ENCODE data around the gene AHCY. TPM values are rescaled to one million over a fixed set of nuclear protein-coding genes. Genes with fewer than 3 reads are reported as not detected.

AHCY gene
- total RNA-seq, 6 donors from 2014 or later, result 41.9 to 76.8 (median 58.6) TPM

DNA sequence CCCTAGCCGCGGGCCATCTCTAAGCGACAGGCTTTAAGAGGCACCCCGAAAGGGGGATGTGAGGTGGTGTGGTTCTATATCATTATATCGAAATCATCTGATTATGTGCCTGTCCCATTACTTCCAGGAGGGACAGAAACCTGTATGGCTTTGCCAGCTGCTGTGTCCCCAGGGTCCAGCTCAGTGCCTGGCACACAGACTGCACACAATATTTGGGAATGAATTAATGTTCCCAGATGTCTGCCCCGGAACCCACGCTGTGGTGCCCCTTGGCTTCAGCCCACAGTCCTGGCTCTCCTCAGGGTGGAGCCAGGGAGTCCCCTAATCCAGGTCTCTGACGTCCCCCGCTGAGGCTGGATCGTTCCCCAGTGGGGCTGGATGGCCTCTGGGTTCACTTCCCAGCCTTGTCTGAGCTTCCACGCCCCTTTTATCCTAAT is 8.9 kb upstream of the AHCY start:
- Histone ChIP-seq H3K4me3 (peak overlapping the region in 1 of 4 donors; percentile 0), H3K27me3 (peaks cover 0 to 13% (median 5%) of the 10 kb centered on the region in 4 donors), H3K36me3 (no peaks in the 10 kb centered on the region), H3K27ac (no peak overlapping the region), H3K4me1 (peaks cover 10 to 20% (median 19%) of the 10 kb centered on the region in 4 donors), H3K9me3 (no peaks in the 10 kb centered on the region)
- ATAC-seq (ENCODE audit: low FRiP score in 2 of 2), result peak in 1 of 2 donors; percentile 27
- TF ChIP-seq, protein P1, sequence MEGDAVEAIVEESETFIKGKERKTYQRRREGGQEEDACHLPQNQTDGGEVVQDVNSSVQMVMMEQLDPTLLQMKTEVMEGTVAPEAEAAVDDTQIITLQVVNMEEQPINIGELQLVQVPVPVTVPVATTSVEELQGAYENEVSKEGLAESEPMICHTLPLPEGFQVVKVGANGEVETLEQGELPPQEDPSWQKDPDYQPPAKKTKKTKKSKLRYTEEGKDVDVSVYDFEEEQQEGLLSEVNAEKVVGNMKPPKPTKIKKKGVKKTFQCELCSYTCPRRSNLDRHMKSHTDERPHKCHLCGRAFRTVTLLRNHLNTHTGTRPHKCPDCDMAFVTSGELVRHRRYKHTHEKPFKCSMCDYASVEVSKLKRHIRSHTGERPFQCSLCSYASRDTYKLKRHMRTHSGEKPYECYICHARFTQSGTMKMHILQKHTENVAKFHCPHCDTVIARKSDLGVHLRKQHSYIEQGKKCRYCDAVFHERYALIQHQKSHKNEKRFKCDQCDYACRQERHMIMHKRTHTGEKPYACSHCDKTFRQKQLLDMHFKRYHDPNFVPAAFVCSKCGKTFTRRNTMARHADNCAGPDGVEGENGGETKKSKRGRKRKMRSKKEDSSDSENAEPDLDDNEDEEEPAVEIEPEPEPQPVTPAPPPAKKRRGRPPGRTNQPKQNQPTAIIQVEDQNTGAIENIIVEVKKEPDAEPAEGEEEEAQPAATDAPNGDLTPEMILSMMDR (IDR thresholded peaks at IDR 0.05), result no peak
- TF ChIP-seq POLR2A (IDR thresholded peaks at IDR 0.05) (no peak), EP300 (IDR thresholded peaks at IDR 0.05) (no peak), POLR2AphosphoS5 (IDR thresholded peaks at IDR 0.05) (no peak)
- 15 to 17% methylated on average over 9 to 11 of the region's 11 CpGs for WGBS, 2 donors
- no peak for DNase-seq

DNA sequence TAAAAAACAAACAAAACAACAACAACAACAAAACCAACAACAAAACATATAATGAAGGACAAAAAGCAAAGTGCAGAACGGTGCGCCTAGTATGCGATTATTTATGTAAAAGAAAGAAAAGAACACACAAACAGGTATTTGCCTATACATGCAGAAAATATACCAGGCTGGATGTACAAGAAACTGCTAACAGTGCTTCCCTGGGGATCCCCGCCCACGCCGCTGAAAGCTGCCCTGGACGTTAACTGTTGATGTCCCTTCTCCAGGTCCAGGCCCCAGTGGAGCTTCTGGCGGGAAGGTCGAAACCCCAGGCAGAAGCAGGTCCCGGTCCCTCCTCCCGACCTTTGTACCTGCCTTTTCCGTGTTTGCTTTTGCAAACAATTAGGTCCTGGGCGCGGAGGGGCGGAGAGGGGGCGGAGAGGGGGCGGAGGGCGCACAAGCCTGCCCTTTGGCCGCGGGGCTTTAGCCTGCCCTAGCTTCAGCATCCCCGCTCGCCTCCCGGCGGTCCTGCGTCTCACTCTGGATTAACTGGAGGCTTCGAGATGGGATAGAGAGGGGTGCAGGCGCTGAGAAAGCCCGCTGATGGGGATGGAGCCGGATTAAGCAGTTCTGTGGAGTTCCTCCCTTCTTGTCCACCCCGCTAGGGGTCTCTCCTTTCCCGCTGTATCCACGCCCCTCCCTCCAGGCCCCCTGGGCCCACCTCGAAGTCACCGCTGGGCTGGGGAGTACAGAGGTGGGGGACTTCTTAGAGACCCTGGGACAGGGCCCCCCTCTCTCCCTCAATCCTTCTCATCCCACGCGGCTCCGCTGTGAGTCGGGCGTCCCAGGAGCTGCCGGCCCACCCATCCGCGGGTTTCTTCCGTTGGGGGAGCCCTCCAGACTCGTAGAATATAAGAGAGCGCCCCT is 8.2 kb upstream of the AHCY start:
- Histone ChIP-seq H3K36me3 (no peaks in the 10 kb centered on the region), H3K4me1 (peaks cover 10 to 20% (median 19%) of the 10 kb centered on the region in 4 donors), H3K27ac (no peak overlapping the region), H3K9me3 (no peaks in the 10 kb centered on the region), H3K4me3 (peak overlapping the region in 2 of 4 donors; percentile 0 to 10), H3K27me3 (peaks cover 0 to 13% (median 5%) of the 10 kb centered on the region in 4 donors)
- peak in 1 of 2 donors; percentile 70 for DNase-seq
- ATAC-seq (ENCODE audit: low FRiP score in 2 of 2), result peak; percentile 23 to 40
- 15 to 24% methylated on average over 17 to 40 of the region's 45 CpGs for WGBS, 2 donors
- TF ChIP-seq, protein P1 (IDR thresholded peaks at IDR 0.05), result no peak
- TF ChIP-seq POLR2AphosphoS5 (IDR thresholded peaks at IDR 0.05), result no peak
- no peak for TF ChIP-seq POLR2A (IDR thresholded peaks at IDR 0.05)
- TF ChIP-seq EP300 (IDR thresholded peaks at IDR 0.05), result no peak

- no peaks in the 10 kb centered on the region for H3K36me3 ChIP-seq
- no peak overlapping the region for H3K27ac ChIP-seq
- H3K4me1 ChIP-seq, result peaks cover 10 to 20% (median 19%) of the 10 kb centered on the region in 4 donors
- TF ChIP-seq POLR2A (IDR thresholded peaks at IDR 0.05) (no peak), EP300 (IDR thresholded peaks at IDR 0.05) (no peak), POLR2AphosphoS5 (IDR thresholded peaks at IDR 0.05) (no peak)
- TF ChIP-seq, protein P1 (IDR thresholded peaks at IDR 0.05), result no peak
- DNase-seq, result no peak
- no peak for ATAC-seq (ENCODE audit: low FRiP score in 2 of 2)
- H3K4me3 ChIP-seq, result no peak overlapping the region
- WGBS, 2 donors, result 87 to 88% methylated on average over 19 of the region's 19 CpGs
- no peaks in the 10 kb centered on the region for H3K9me3 ChIP-seq
- H3K27me3 ChIP-seq, result peaks cover 0 to 13% (median 5%) of the 10 kb centered on the region in 4 donors
Measured at GRCh38 chr20:34310481-34311117, 7.4 kb upstream of the AHCY start.

- no peaks in the 10 kb centered on the region for H3K36me3 ChIP-seq
- DNase-seq, result no peak
- H3K9me3 ChIP-seq, result no peaks in the 10 kb centered on the region
- no peak for ATAC-seq (ENCODE audit: low FRiP score in 2 of 2)
- no peak overlapping the region for H3K4me3 ChIP-seq
- H3K27ac ChIP-seq, result no peak overlapping the region
- H3K4me1 ChIP-seq, result peaks cover 10 to 20% (median 19%) of the 10 kb centered on the region in 4 donors
- WGBS, 2 donors, result 93 to 94% methylated on average over 3 of the region's 3 CpGs
- peaks cover 0 to 13% (median 5%) of the 10 kb centered on the region in 4 donors for H3K27me3 ChIP-seq
- TF ChIP-seq, protein P1 (IDR thresholded peaks at IDR 0.05), result no peak
- TF ChIP-seq EP300 (IDR thresholded peaks at IDR 0.05), result no peak
- no peak for TF ChIP-seq POLR2AphosphoS5 (IDR thresholded peaks at IDR 0.05)
- no peak for TF ChIP-seq POLR2A (IDR thresholded peaks at IDR 0.05)
Measured at GRCh38 chr20:34309691-34310090, 6.5 kb upstream of the AHCY start.
